A673 (cell line): ENCODE data around the gene ZNF341. TPM values are rescaled to one million over a fixed set of nuclear protein-coding genes. Genes with fewer than 3 reads are reported as not detected.

Source experiments
- BruUV-seq: library from RNA; stranded (reverse); fragments of 400-500 nt; replicated peaks from 2 replicates; lab custom pipeline; 2021; lab: Mats Ljungman, UMichigan
- CTCF ChIA-PET: fragments of 300-600 bp; sonication (Branson Sonifier 250); formaldehyde crosslinking; loops from one replicate; lab custom pipeline; 2022; ENCODE audit warnings: antibody characterized with exemption; lab: Charles Lee
- POLR2A ChIA-PET: fragments of 300-600 bp; sonication (Branson Sonifier 250); formaldehyde crosslinking; loops from one replicate; lab custom pipeline; 2022; ENCODE audit warnings: antibody characterized with exemption; ENCODE audit not compliant: low non-redundant PET; lab: Charles Lee
- DNase-seq: peaks from one replicate; pipeline ENCODE4 v3.0.0-alpha.2; 2015; ENCODE audit warnings: low spot score
- H3K27ac ChIP-seq: fragments of 200-600 bp; sonication (generic); 2 replicates; pipeline ENCODE4 v1.5.1; 2016; ENCODE audit warnings: mixed run types, low read depth, mild to moderate bottlenecking, mixed read lengths, antibody characterized with exemption, low read length; ENCODE audit not compliant: poor library complexity, severe bottlenecking
- H3K27me3 ChIP-seq: fragments of 200-600 bp; sonication (generic); replicated peaks from 2 replicates; pipeline ENCODE4 v1.6.1; 2017; ENCODE audit warnings: mixed run types, low read depth, mild to moderate bottlenecking, mixed read lengths, antibody characterized with exemption, low read length; ENCODE audit not compliant: insufficient read depth, poor library complexity
- H3K36me3 ChIP-seq: fragments of 200-600 bp; sonication (generic); 2 replicates; pipeline ENCODE4 v1.6.1; 2016; ENCODE audit warnings: mixed run types, mild to moderate bottlenecking, mixed read lengths, antibody characterized with exemption, low read length; ENCODE audit not compliant: insufficient read depth, poor library complexity, severe bottlenecking
- H3K4me1 ChIP-seq: fragments of 200-600 bp; sonication (generic); 2 replicates; pipeline ENCODE4 v1.6.1; 2017; ENCODE audit warnings: mixed run types, mild to moderate bottlenecking, mixed read lengths, antibody characterized with exemption, low read length; ENCODE audit not compliant: insufficient read depth, poor library complexity, severe bottlenecking
- H3K4me3 ChIP-seq: fragments of 200-600 bp; sonication (generic); 2 replicates; pipeline ENCODE4 v1.5.1; 2016; ENCODE audit warnings: low read depth, mixed run types, mild to moderate bottlenecking, mixed read lengths, low read length; ENCODE audit not compliant: poor library complexity, severe bottlenecking
- H3K9me3 ChIP-seq: fragments of 200-600 bp; sonication (generic); 2 replicates; pipeline ENCODE4 v1.6.1; 2016; ENCODE audit warnings: mixed run types, low read depth, mild to moderate bottlenecking, mixed read lengths, antibody characterized with exemption, low read length; ENCODE audit not compliant: poor library complexity, severe bottlenecking
- EZH2 ChIP-seq: fragments of 200-600 bp; sonication (generic); IDR thresholded peaks from 2 replicates; pipeline ENCODE4 v1.6.1; 2017; ENCODE audit warnings: borderline replicate concordance, low read depth, mild to moderate bottlenecking, mixed read lengths, antibody characterized with exemption, low read length; ENCODE audit not compliant: poor library complexity, severe bottlenecking
- intact Hi-C: fragments of 100-400 bp; cut with micrococcal nuclease; formaldehyde crosslinking; loops from one replicate; pipeline ENCODE4 v1.10.0; 2022; ENCODE audit not compliant: unreplicated experiment
- total RNA-seq: library from RNA; stranded (reverse); gene quantifications from 2 replicates; pipeline ENCODE4 v1.2.3, GENCODE V29; 2021
- TF ChIP-seq, protein P1 (sequence below): fragments of 300-800, 200-600 bp; sonication (generic); conservative IDR thresholded peaks from 2 replicates; pipeline ENCODE4 v1.5.1; 2017; ENCODE audit warnings: low read depth, mild to moderate bottlenecking, antibody characterized with exemption, low read length, moderate library complexity, mixed read lengths

ZNF341 gene
- total RNA-seq, 1 experiment from 2014 or later: 5.0 TPM

DNA sequence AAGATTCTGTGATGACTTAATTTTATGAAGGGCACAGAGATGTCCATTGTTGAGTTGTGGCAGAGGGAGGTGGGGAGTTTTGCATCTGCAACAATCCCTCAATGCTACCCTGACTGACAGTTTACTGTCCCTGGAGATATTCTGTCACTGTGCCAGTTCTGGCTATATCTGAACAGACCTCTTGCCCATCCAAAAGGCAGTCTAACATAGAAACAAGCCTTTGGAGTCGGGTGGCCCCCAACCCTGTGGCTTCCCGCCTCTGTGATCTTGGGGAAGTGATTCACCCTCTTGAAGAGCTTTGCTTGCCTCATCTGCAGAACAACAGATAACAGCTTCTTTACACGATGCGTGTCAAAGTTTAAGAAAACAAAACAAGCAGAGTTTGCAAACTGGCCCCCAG lies 41.8 kb upstream of the ZNF341 start:
- H3K9me3 ChIP-seq: no peaks in the 10 kb centered on the region
- CTCF ChIA-PET: no interaction called here
- TF ChIP-seq, protein P1, sequence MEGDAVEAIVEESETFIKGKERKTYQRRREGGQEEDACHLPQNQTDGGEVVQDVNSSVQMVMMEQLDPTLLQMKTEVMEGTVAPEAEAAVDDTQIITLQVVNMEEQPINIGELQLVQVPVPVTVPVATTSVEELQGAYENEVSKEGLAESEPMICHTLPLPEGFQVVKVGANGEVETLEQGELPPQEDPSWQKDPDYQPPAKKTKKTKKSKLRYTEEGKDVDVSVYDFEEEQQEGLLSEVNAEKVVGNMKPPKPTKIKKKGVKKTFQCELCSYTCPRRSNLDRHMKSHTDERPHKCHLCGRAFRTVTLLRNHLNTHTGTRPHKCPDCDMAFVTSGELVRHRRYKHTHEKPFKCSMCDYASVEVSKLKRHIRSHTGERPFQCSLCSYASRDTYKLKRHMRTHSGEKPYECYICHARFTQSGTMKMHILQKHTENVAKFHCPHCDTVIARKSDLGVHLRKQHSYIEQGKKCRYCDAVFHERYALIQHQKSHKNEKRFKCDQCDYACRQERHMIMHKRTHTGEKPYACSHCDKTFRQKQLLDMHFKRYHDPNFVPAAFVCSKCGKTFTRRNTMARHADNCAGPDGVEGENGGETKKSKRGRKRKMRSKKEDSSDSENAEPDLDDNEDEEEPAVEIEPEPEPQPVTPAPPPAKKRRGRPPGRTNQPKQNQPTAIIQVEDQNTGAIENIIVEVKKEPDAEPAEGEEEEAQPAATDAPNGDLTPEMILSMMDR: no peak
- no peak for TF ChIP-seq EZH2
- POLR2A ChIA-PET: no interaction called here
- BruUV-seq: no TSS peak
- no peaks in the 10 kb centered on the region for H3K36me3 ChIP-seq
- intact Hi-C loops: no loop called here
- no peaks in the 10 kb centered on the region for H3K27me3 ChIP-seq
- no peak overlapping the region for H3K27ac ChIP-seq
- no peak overlapping the region for H3K4me3 ChIP-seq
- peaks cover 8% of the 10 kb centered on the region for H3K4me1 ChIP-seq
- DNase-seq: no peak

DNA sequence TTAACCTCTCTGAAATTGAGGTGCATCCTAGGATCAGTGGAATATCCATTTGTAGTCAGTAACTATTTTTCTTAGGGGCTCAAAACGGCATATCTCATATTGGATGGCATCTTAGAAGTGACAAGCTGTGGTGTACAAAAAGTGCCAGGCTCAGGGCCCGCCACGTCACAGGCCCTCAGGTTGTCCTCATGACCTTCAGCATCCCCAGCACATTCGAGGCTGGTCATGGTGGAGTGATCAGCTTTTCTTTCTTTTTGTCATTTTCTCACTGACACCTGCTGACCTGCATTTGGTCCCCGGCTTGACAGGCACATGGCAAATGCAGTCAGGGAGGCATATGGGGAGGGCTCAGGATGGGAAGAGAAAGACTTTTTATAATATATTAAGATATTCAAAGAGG lies 38.5 kb upstream of the ZNF341 start:
- DNase-seq: no peak
- no peak for TF ChIP-seq EZH2
- TF ChIP-seq, protein P1: no peak
- H3K27me3 ChIP-seq: no peaks in the 10 kb centered on the region
- intact Hi-C loops: no loop called here
- no peaks in the 10 kb centered on the region for H3K36me3 ChIP-seq
- no peak overlapping the region for H3K27ac ChIP-seq
- BruUV-seq: no TSS peak
- H3K9me3 ChIP-seq: no peaks in the 10 kb centered on the region
- ChIA-PET POLR2A (no interaction called here), CTCF (no interaction called here)
- no peaks in the 10 kb centered on the region for H3K4me1 ChIP-seq
- no peak overlapping the region for H3K4me3 ChIP-seq

DNA sequence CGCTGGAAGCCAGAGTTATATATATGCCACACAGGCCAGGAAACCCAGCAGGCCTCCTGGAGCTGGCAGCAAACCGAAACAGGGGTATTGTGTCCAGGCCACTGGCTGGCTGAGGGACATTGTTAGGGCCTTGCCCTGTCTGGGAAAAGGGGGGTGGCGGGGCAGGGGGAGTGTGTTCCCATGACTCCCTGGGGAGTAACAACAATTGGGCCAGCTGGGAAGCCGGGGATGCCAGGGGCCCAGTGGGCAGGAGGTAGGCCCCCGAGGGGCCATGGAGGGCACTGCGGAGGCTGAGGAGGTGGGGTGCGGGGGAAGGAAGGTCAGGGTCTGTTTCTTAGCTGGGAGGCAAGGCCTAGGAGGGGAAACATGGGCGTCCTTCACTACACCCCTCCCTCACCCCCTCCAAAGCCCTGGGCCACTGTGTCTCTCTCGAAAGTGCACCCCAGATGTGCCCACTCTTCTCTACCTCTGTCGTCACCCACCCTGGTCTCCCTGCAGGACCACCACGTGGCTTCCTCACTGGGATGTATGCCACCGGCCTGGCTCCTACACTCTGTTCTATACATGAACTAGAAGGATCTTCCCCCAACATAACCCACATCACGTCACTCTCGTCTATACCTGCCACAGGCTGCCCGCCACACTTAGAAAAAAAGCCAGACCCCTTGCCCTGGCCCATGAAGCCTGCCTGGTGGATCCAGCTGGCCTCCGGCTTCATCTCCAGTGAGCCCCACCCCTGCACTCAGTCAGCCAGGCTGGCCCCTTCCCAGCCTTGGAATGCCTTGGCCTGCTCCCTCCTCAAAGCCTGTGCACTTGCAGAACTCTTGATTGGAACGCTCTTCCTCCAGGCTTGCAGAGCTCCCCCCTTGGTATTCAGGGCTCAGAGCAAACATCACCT lies 37.8 kb upstream of the ZNF341 start:
- no TSS peak for BruUV-seq
- CTCF ChIA-PET: no interaction called here
- intact Hi-C loops: no loop called here
- no peaks in the 10 kb centered on the region for H3K4me1 ChIP-seq
- TF ChIP-seq, protein P1: no peak
- no peak for TF ChIP-seq EZH2
- no peaks in the 10 kb centered on the region for H3K36me3 ChIP-seq
- POLR2A ChIA-PET: no interaction called here
- no peak overlapping the region for H3K27ac ChIP-seq
- DNase-seq: no peak
- H3K9me3 ChIP-seq: no peaks in the 10 kb centered on the region
- no peaks in the 10 kb centered on the region for H3K27me3 ChIP-seq
- H3K4me3 ChIP-seq: no peak overlapping the region
